Mucosa of descending colon (tissue), 3 donors: ENCODE data around the gene NAB2. TPM values are rescaled to one million over a fixed set of nuclear protein-coding genes. Genes with fewer than 3 reads are reported as not detected.

Experiments used
- ATAC-seq: fragments of 200-7000 bp; cut with Tn5 transposase; one replicate; pipeline ENCODE4 v1.9.1; 2020; ENCODE audit warnings: mild to moderate bottlenecking, moderate library complexity
- DNase-seq, 3 donors: peaks; one replicate each; pipeline ENCODE4 v3.0.0-alpha.2; 2020
- H3K36me3 ChIP-seq: fragments of 200-600 bp; one replicate; pipeline ENCODE4 v1.8.0; 2021; ENCODE audit warnings: low read depth, mild to moderate bottlenecking
- H3K4me1 ChIP-seq: fragments of 200-600 bp; one replicate; pipeline ENCODE4 v1.8.0; 2021; ENCODE audit warnings: low read depth, mild to moderate bottlenecking
- H3K4me3 ChIP-seq: fragments of 200-600 bp; one replicate; pipeline ENCODE4 v1.8.0; 2021; ENCODE audit warnings: mild to moderate bottlenecking
- H3K9me3 ChIP-seq: fragments of 200-600 bp; one replicate; pipeline ENCODE4 v1.8.0; 2021; ENCODE audit warnings: mild to moderate bottlenecking
- intact Hi-C, 2 donors: fragments of 100-400 bp; cut with DNase I in 1 of 2; cut with micrococcal nuclease in 1 of 2; formaldehyde crosslinking; loops; one replicate each; pipeline versions ENCODE4 v1.11.0 to v1.11.1; 2022; cut with DNase I, micrococcal nuclease
- total RNA-seq, 3 donors: library from RNA; stranded (reverse); fragmentation: NEBNext Ultra II Directional in 2 of 3; extraction: Animal tissue kit (Norgen Biotek cat#: 25700) in 2 of 3; gene quantifications; one replicate each; pipeline versions ENCODE4 v1.2.1 to v1.2.4, GENCODE V29; 2021 to 2023
- TF ChIP-seq, protein P1 (sequence below): fragments of 200-600 bp; IDR thresholded peaks from one replicate; pipeline ENCODE4 v1.8.0; 2022; ENCODE audit warnings: antibody characterized with exemption, mild to moderate bottlenecking
- donor health status: DM: no; HTN: no; CAD: no; lungs with moderate emphysema.
- donor health status: DM: no; HTN: no; CAD: no.
- donor health status: DM: no; HTN: yes; CAD: no.

The NAB2 gene
- total RNA-seq, 3 donors from 2014 or later: 2.6 to 29.3 (median 3.9) TPM

GRCh38 chr12:57129889-57130288 lies 41.0 kb downstream of the NAB2 start:
- ATAC-seq (no peak), DNase-seq (no peak)
- Histone ChIP-seq H3K9me3 (no peaks in the 10 kb centered on the region), H3K4me3 (no peak overlapping the region), H3K36me3 (no peaks in the 10 kb centered on the region), H3K4me1 (peaks cover 17% of the 10 kb centered on the region)
- TF ChIP-seq, protein P1, sequence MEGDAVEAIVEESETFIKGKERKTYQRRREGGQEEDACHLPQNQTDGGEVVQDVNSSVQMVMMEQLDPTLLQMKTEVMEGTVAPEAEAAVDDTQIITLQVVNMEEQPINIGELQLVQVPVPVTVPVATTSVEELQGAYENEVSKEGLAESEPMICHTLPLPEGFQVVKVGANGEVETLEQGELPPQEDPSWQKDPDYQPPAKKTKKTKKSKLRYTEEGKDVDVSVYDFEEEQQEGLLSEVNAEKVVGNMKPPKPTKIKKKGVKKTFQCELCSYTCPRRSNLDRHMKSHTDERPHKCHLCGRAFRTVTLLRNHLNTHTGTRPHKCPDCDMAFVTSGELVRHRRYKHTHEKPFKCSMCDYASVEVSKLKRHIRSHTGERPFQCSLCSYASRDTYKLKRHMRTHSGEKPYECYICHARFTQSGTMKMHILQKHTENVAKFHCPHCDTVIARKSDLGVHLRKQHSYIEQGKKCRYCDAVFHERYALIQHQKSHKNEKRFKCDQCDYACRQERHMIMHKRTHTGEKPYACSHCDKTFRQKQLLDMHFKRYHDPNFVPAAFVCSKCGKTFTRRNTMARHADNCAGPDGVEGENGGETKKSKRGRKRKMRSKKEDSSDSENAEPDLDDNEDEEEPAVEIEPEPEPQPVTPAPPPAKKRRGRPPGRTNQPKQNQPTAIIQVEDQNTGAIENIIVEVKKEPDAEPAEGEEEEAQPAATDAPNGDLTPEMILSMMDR: no peak
- intact Hi-C loops: no loop called here

- peaks cover 17% of the 10 kb centered on the region for H3K4me1 ChIP-seq
- no peak for DNase-seq
Observed at GRCh38 chr12:57130941-57131340, 42.0 kb downstream of the NAB2 start.

DNA sequence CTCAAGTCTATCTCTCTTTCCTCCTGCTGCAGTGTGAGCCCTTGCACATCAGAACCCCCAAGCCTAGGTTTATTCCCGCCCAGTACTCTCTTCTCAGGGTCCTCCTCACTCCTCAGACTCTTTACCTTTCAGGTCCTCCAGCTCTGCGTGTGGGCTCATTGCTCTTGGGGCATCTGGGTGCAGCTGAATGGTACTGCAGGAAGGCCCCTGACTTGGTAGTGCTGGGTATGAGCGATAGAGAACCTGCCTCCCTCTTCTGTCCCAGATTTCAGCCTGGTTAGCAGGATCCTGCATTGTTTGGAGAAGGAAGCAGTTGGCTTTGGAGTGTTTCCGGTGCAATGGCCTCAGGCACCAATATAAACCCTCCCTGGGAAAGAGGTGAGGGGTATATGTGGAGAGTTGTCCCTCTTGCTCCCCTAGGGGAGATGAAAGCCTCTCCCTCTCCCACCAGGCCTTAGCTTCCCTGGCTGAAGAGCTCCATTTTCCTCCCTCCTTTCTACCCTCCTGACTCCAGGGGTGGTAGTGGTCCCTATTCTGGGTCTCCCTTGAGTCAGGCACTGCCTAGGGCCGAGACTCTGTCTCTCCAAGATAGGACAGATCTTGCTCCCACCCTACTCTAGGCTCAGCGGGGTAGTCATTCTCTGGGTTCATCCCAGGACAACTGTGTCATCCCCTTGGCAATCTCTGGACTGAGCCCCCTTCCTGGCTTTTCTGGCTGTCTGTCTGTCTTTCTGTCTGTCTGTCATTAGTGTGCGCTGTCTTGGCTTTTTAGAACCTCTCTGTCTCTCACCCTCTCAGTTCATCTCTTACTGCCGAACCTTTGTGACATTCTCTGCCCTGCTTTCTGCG lies 43.2 kb downstream of the NAB2 start:
- Histone ChIP-seq H3K9me3 (no peaks in the 10 kb centered on the region), H3K36me3 (no peaks in the 10 kb centered on the region), H3K4me3 (no peak overlapping the region), H3K4me1 (peaks cover 10% of the 10 kb centered on the region)
- ATAC-seq (no peak), DNase-seq (no peak)
- TF ChIP-seq, protein P1: no peak
- intact Hi-C loops: no loop called here

More at GRCh38 chr12:57130941-57131340, 42.0 kb downstream of the NAB2 start:
- ATAC-seq: no peak
- Histone ChIP-seq H3K36me3 (no peaks in the 10 kb centered on the region), H3K9me3 (no peaks in the 10 kb centered on the region), H3K4me3 (no peak overlapping the region)
- TF ChIP-seq, protein P1: no peak
- intact Hi-C loops: no loop called here

GRCh38 chr12:57133013-57133569 lies 44.2 kb downstream of the NAB2 start:
- ATAC-seq (no peak), DNase-seq (no peak)
- no peaks in the 10 kb centered on the region for H3K9me3 ChIP-seq
- intact Hi-C loops: no loop called here
- peaks cover 15% of the 10 kb centered on the region for H3K4me1 ChIP-seq
- H3K4me3 ChIP-seq: no peak overlapping the region
- TF ChIP-seq, protein P1: no peak
- H3K36me3 ChIP-seq: no peaks in the 10 kb centered on the region

- TF ChIP-seq, protein P1: no peak
- no peaks in the 10 kb centered on the region for H3K36me3 ChIP-seq
- DNase-seq (no peak), ATAC-seq (no peak)
- peaks cover 23% of the 10 kb centered on the region for H3K4me1 ChIP-seq
- no peak overlapping the region for H3K4me3 ChIP-seq
- no peaks in the 10 kb centered on the region for H3K9me3 ChIP-seq
- intact Hi-C loops: no loop called here
Observed at GRCh38 chr12:57133916-57134315, 45.0 kb downstream of the NAB2 start.
